HG02642 (cell line): ENCODE results near the gene PKP4.
"Not testable (repeated sequence)": the region's sequence is repeated elsewhere in the genome, so short reads cannot be mapped to it uniquely, and the experiment has no call there.

Experiments
- ATAC-seq: cut with Tn5 transposase; IDR thresholded peaks from one replicate; pipeline ENCODE4 v1.9.1; 2021; ENCODE audit warnings: mild to moderate bottlenecking; ENCODE audit not compliant: unreplicated experiment, poor library complexity

PKP4 gene

DNA sequence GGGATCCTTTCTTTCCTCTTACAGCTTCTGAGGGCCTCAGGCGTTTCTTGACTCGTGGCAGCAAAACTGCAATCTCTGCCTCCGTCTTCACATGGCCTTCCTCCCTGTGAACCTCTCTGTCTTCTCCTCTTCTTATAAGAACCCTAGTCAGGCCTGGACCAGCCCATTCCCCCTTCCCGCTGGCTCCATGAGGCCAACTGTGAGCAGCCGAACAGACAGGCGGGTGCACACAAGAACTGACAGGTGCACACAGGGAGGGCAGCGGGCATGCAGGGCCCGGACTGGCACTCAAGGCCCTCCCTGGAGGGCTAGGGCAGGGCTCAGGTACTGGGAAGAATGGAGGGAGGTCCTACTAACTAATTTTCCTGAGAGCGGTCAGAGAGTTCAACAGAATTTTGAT is 246.0 kb downstream of the PKP4 start:
- no peak for ATAC-seq

DNA sequence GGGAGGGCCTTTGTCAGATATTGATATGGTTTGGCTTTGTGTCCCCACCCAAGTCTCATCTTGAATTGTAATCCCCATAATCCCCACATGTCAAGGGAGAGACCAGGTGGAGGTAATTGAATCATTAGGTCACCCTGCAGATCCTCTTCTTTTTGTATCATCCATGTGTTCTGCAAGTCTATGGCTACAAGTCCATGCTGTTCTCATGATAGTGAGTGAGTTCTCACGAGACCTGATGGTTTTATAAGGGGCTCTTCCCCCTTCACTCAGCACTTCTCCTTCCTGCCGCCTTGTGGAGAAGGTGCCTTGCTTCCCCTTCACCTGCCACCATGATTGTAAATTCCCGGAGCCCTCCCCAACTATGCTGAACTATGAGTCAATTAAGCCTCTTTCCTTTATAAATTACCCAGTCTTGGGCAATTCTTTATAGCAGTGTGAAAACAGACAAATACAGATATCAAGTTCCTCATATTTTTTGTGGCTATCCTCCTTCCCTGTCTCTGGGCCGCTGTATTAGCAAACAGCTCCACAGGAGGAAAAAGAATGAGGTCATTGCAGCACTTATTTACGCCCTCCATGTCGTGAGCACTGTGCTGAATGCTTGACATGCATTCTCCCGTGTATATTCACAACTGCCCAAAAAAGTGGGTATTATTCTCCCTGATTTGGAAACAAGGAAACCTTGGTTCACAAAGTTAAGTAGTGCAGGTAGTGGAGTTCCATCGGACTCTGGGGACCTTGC is 248.1 kb downstream of the PKP4 start:
- not testable (repeated sequence) for ATAC-seq

DNA sequence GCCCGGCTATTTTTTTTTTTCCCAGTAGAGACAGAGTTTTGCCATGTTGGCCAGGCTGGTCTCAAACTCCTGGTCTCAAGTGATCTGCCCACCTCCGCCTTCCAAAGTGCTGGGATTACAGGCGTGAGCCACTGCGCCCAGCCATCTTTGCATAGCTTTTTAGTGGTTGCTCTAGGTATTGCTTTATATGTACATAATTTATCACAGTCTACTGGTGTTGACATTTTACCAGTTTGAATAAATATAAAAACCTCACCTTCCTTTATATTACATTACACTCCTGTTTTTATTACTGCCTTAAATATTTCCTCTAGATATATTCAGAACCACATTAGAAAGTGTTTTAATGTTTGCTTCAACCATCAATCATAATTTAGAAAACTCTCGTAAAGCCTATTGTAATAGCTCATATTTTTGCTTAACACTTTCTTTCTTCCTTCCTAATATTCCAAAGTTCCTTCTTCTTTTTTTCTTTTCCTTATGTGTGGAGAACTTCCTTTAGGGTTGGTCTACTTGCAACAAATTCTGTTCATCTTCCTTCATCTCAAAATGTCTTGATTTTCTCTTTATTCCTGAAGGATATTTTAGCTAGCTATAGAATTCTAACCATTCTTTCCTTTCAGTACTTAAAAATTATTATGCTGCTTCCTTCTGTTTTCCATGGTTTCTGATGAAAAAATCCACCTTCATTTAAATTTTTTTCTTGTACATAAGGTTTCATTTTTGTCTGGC is 256.2 kb downstream of the PKP4 start:
- ATAC-seq: no peak

DNA sequence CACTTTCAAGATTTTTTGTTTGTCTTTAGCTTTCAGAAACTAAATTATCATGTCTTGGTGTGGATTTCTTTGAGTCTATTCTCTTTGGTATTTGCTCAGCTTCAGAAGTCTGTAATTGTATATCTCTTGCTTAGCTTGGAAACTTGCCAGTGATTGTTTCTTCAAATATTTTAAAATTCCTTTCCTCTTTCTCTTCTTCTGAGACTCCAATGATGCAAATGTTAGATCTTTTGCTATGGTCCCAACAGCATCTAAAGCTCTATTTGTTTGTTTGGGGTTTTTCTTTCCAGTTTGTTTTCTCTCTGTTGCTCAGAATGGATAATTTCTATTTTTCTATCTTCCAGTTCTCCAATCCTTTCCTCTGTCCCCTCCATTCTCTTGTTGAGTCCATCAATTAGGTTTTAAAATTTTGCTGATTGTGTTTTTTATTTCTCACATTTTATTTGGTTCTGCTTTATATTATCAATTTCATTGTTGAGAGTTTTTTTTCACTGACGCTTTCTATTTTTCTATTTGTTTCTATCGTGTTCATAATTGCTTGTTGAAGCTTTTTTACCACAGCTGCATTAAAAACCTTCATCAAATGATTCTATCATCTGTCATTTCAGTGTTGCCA is 256.9 kb downstream of the PKP4 start:
- no peak for ATAC-seq

DNA sequence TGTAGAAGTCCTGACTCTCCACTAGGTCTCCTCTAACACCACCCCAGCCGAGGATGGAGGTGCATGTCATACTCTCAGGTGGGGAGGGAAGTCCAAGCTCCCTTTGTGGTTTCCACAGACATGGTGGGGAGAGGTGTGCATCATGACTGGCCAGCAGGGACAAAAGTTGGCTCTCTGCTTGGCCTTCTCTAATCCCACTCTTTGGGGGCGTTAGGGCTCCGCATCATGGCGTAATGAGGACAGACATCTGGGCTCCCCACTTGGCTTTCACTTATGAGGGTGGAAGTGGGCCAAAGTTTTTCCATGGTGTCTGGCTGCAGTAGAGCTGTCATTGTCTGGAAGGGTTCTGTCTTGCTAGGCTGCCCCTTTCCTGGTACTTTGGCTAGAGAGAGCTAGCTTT is 257.7 kb downstream of the PKP4 start:
- no peak for ATAC-seq

DNA sequence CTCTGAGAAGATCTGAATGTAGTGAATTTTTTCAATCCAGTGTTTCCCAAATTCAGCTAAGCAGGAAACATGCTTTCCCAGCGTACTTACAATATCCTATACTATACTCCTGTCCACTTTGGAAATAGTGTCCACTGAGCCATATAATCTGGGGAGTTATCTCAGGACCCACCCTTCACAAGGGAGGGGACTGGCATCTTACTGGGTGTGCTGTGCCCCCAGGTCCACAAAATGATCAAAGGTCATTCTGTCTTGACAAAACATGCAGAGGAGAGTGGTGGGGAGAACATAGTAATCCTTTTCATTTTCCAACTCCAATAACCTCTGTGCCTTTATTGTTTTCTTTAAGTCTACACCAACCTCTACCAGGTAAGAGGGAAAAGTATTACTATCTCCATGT is 258.6 kb downstream of the PKP4 start:
- ATAC-seq: no peak

DNA sequence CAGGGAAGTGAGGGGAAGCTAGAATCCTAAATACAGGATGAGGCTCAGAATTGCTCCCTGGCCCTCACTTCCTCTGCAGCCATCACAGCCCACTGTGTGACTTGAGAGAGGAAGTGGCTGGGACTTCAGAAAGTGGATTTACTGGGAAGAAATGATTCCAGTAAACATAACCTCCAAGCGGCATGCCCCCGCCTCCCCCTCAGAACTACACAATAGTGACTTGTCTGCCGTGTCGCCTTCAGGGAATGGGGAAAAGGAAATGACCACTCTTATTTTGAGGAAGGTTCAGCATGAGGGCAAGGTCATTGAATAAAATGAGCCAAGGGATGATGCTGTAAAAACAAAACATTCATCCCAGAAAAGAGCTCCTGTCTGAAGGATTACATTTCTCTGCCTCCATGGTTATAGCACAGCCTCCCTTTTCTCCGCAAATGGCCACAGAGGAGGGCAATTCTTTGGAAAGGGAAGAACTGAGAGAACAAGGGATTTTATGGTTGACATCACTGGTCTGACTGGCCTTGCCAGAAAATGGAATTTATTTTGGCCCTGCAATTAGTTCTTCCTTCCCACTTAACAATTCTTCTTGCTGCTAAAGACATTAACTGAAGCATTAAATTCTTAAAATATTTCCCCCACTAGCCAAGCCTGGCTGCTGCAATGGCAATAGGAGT is 259.5 kb downstream of the PKP4 start:
- no peak for ATAC-seq

DNA sequence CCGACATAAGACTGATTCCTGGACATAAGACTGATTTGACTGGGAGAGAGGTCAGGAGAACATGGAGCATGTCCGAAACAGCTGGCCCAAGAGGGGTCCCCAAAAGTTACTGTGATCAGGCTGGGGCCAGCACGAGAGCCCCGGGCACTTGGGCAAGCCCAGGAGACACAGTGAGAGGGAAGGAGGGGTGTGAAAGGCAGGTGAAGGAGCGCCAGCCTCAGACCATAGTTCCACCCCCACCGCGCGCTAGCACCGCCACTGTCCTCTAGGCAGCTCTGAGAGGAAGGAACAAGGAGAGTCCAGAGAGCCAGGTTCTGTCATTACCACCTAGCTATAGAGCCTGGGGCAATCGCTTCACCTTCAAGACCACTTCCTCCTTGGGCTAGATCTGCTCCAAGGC is 260.2 kb downstream of the PKP4 start:
- ATAC-seq: no peak

DNA sequence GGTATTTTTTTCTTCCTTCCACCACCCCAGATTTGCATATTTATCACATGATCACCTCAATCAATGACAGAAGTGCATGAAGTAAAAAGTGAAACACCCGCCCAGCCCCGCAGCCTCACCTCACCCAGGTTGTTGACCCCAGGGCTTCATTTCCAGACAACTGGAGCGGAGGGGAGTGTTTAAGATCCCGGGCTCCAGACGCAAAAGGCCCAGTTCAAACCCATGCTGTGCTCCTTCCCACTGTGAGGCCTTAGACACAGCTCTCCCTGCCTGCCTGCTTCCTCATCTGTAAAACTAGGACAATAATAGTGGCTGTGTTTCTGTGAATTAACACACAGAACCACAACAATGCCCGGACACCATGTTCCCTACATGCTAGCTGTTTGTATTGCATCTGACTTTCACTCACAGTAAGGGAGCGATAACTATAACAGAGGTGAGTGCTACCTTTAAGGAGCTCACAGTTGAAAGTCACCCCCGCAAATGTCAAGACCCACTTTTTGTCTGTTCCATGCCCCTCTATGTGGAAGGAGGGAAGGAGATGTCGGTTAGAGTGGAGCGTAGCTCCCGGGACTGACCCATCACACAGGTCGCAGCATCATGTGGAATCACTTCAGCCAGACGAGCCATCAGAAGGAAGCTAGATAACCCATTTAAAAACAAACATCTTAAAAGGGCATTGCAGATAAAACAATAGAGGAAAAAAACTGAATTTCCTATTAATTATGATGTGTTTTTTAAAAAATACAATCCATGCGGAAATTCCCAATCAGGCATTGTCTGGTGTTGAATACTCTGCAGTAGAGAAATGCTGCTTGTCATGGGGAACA is 260.8 kb downstream of the PKP4 start:
- no peak for ATAC-seq

DNA sequence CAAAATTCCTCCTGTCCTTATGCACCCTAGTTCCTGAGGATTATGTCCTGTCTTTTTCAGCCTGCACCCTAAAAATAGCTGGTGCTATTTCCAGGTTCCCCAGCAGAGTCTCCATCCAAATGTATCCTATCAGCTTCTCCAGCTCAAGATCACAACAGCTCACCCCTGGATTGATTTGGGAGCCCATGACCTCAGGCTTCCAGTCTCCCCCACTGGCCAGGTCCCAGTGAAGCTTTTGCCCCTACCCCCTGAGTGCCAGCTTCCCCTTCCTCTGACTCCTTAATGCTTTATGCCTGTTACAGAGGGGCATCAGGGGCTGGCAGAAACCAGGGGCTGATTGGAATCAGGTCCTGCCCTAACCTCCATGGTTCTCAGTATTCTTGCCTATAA is 261.4 kb downstream of the PKP4 start:
- ATAC-seq: no peak

DNA sequence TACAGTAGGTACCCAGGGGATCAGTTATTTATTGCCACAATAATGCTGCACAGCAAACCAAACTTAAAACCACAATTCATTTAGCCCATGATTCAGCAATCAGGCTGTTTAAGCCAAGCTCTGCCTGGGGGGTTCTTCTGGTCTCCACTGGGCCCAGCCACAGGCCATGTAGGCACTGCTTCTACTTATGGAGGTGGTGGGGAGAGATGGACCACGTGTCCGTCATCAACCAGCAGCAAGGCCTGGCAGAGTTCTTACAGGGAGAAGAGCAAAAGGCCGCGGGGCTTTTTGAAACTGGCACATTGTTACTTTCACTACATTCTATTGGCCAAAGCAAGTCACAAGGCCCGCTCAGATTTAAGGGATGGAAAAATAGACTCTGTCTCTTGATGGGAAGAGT is 262.1 kb downstream of the PKP4 start:
- ATAC-seq: no peak

DNA sequence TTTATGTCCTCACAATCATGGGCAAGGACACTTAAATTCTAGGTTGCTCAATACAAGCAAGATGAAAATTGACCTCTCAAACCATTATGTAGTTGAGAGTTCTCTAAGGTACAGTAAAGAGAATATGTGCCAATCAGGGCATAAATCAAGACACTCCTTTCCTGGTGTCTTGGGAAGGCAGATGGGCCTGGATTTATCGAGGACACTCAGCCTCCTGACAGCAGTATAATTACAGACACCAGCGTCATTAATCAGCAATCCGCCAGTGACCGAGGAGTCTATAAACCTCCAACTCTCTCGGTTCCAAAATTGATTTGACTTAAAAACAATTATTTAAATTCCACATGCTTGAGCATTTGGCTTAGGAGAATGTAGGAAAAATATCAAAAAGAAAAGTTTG is 262.7 kb downstream of the PKP4 start:
- ATAC-seq: no peak

DNA sequence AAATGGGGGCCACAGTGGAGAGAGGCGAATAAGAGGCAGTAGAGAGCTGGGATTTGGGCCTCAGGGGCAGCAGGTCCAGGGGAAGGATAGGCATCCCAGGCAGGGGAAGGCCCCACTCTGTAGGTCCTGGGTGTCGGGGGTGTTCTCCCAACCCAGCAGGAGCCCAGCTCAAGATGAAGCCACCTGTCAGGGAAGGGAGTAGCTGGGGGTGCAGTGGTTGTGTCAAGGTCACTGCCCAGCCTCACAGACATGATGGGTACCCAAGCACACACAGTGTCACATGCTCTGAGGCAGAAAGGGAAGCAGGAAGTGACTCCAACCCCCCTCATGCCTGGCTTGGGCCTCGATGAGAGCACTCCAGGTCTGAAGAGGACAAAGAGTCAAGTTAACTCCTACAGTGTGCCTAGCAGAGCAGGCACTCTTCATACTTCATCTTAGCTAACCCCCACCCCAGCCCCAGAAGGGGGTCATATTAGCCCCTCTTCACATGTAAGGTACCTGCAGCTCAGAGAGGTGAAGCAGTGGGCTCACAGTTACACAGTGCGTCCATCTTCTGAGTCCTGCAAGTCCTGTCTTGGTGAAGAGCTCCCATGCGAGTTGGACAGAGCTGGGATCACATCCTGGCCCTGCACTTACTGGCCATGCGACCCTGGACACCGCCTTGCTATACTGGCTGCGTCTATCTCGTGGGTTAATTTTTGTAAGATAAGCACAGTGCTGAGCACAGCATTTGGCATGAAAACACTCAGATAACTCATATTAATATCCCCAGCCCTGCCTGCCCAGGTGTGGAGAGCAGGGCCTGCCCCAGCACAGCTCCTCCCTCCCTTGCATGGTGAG is 265.7 kb downstream of the PKP4 start:
- ATAC-seq: no peak

DNA sequence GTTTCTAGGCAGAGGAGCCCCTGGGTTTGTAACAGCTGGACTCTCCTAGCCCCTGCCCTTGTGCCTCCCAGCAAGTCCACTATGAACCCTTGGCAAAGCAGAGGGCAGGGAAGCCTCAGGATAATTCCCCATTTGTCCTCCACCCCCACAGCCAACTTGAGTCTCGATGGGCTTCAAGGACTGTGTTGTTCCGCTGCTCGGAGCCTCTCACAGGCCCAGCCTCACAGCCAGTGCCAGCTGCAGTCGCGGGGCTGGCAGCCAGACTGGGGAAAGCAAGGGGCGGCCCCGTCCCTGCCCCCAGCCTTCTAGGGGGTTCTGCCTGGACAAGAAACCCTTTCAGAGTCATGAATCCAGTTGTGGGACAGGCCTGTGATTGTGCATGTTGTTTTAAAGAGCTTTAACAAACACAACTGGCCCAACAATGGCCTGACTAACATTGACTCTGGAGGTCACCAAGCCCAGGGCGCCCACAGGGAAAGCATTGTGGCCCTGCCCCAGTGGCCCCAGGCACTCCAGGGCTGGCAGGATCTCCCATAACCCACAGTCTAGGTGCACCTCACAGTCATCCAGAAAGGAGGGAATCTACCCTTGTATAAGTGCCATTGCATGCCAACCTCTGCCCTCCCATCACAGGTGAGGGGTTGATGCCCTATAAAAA is 266.6 kb downstream of the PKP4 start:
- no peak for ATAC-seq

DNA sequence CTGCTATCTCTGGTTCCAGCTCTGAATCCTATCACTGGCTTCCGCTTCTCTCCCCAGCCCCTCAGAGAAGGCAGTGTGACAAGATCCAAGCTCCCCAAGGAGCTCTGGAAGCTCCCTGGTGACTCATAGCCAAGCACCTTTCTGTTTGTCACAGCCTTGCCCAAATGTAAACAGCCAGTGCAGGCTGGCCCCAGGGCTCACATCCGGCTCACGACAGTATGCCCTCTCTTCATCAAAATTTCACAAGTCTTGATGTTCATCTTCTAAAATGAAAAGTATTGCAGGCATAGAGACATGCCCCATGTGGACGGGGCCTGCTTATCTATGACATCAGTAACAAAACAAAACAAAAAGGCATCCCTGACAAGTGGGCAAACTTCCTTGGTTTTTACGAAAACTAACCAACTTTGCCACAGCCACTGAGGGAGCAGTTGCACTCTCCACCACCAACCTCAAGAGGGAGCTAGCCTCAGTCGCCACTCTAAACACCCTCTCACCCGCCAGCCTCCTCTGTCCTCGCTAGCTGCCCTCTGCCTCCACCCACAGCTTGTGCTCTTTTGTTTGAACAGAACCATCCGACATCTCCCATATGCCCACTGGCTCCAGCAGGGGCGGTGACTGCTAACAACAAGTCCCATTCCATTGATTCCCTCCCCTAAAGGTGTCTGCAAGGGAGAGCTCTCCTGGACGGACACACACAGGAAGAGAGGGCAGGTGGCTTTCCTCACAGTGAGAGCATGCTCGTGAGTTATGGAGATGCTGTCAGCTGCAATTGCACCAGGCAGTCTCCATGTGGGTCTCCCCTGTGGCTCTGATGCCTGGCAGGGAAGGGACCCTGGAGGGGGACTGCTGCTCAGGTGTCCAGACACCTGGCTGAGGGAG is 267.4 kb downstream of the PKP4 start:
- ATAC-seq: no peak

DNA sequence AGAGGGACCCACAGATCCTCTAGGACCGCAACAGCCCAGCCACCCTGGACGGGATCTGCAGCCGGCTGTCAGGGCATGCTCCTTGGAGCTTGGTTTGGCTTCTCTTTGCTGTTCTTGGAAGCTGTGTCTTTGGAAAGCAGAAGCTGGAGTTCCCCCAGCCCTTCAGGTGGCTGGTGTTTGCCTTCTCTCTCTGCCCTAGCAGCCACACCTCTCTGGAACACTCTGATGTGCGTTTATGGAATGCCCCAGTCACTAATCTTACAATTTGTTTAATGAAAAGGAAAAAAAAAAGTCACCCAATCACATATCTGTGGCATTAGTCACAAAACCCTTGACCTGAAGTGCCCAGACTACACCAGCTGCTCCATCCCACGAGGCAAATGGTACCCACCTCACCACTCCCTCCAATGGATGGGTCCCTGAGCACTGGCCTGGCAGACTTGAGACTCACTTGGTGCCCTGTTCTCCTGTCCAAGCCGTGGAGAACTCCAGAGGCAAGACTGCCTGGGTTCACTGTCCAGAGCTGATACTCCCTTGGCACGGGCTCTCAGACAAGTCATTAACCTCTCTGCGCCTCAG is 268.1 kb downstream of the PKP4 start:
- ATAC-seq: no peak

DNA sequence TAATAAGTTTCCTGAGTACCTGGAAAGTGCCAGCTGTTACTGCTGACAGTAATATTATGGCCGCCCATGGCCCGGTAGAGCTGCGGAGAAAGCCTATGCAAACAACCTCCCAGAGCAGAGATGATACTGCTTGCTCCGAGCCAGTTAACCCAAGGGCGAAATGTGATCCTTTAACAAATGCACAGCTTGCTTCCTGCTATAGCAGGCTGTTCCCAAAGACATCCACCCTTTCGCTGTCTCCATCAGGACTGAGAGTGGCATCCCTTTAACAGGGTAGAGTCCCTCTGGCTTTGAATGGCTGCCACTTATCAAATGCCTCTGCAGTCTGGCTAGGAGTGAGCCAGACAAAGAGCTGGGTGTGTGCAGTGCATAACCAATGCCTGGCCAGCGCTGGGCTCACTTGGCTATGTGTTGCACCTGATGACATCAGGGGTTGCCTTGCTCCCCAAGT is 268.7 kb downstream of the PKP4 start:
- ATAC-seq: no peak
